ENCODE measurements around the gene PRSS3.
"Not testable (repeated sequence)": the region's sequence is repeated elsewhere in the genome, so short reads cannot be mapped to it uniquely, and the experiment has no call there.

Gene PRSS3

DNA sequence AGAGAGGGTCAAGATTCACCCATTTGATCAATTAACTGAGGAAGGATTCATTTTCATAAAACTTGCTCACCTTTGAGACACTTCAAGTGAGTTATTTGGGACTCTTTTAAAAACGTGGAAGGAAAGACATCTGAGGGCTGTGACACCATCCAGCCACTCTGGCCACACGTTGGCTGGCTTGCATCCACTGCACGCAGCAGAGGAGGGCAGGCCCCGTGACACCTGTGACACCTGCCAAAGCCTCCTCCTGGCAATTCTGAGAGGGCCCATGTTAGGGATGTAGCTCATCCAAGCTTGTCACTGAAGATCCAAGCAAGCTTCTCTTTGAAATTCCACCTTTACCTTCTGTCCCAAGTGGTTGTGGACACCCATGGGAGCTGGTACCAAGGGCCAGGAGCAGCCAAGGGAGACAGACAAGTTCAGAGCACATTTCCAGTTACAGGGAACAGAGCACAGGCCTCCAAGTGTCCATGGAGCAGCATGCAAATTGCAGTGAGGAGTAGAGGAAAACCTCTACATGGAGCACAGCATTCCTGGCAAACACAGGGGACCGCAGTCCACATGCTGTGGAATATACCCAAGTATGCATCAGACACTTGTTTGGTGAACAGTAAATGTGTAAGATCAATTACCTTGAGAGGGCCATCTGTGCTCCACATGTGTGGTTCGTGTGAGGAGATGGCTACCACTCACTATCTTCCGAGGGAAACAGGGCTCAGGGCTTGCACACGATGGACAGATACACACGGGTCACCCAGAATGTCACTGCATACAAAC is 4.8 kb downstream of the PRSS3 start:
- Mint-ChIP-seq H3K9me3 (ENCODE audit: low read depth) (no peaks in the 10 kb centered on the region), H3K4me3 (no peak overlapping the region), H3K27me3 (peaks cover 3% of the 10 kb centered on the region), H3K36me3 (no peaks in the 10 kb centered on the region), H3K4me1 (ENCODE audit: low read depth) (no peaks in the 10 kb centered on the region), H3K27ac (no peak overlapping the region)

- no peaks in the 10 kb centered on the region for H3K36me3 Mint-ChIP-seq
- no peaks in the 10 kb centered on the region for H3K4me1 Mint-ChIP-seq (ENCODE audit: low read depth)
- H3K27ac Mint-ChIP-seq, result no peak overlapping the region
- H3K4me3 Mint-ChIP-seq, result no peak overlapping the region
- H3K9me3 Mint-ChIP-seq (ENCODE audit: low read depth), result no peaks in the 10 kb centered on the region
- peaks cover 3% of the 10 kb centered on the region for H3K27me3 Mint-ChIP-seq
Measured at GRCh38 chr9:33800886-33801285, 5.5 kb downstream of the PRSS3 start.

DNA sequence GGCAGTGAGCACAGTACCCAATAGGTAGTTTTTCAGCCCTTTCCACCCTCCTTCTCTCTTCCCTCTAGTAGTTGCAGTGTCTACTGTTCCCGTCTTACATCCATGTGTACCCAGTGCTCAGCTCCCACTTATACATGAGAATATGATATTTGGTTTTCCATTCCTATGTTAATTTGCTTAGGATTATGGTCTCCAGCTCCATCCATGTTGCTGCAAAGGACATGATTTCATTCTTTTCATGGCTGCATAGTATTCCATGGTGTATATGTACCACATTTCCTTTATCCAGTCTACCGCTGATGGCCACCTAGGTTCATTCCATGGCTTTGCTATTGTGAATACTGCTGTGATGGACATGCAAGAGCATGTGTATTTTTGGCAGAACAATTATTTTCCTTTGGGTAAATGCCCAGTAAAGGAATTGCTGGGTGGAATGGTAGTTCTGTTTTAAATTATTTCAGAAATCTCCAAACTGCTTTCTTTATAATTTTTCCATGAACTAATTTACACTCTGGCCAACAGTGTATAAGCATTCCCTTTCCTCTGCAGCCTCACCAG is 6.7 kb downstream of the PRSS3 start:
- H3K4me1 Mint-ChIP-seq (ENCODE audit: low read depth); H3K27me3 Mint-ChIP-seq; H3K9me3 Mint-ChIP-seq (ENCODE audit: low read depth); H3K4me3 Mint-ChIP-seq; H3K36me3 Mint-ChIP-seq; H3K27ac Mint-ChIP-seq: not testable (repeated sequence)

- H3K4me3 Mint-ChIP-seq; H3K27me3 Mint-ChIP-seq; H3K9me3 Mint-ChIP-seq (ENCODE audit: low read depth); H3K4me1 Mint-ChIP-seq (ENCODE audit: low read depth); H3K36me3 Mint-ChIP-seq; H3K27ac Mint-ChIP-seq: not testable (repeated sequence)
Measured at GRCh38 chr9:33804196-33804595, 8.8 kb downstream of the PRSS3 start.

GRCh38 chr9:33807156-33807555 is 11.8 kb downstream of the PRSS3 start:
- H3K9me3 Mint-ChIP-seq (ENCODE audit: low read depth); H3K27ac Mint-ChIP-seq; H3K36me3 Mint-ChIP-seq; H3K27me3 Mint-ChIP-seq; H3K4me3 Mint-ChIP-seq; H3K4me1 Mint-ChIP-seq (ENCODE audit: low read depth): not testable (repeated sequence)

GRCh38 chr9:33808979-33809322 is 13.6 kb downstream of the PRSS3 start:
- H3K4me3 Mint-ChIP-seq; H3K4me1 Mint-ChIP-seq (ENCODE audit: low read depth); H3K9me3 Mint-ChIP-seq (ENCODE audit: low read depth): not testable (repeated sequence)

GRCh38 chr9:33809506-33809905 is 14.1 kb downstream of the PRSS3 start:
- Mint-ChIP-seq H3K27ac (no peak overlapping the region), H3K36me3 (no peaks in the 10 kb centered on the region)

More at GRCh38 chr9:33808979-33809322, 13.6 kb downstream of the PRSS3 start:
- H3K36me3 Mint-ChIP-seq, H3K27ac Mint-ChIP-seq, H3K27me3 Mint-ChIP-seq: not testable (repeated sequence)

GRCh38 chr9:33813712-33814641 is 18.6 kb downstream of the PRSS3 start:
- H3K9me3 Mint-ChIP-seq (ENCODE audit: low read depth), result no peaks in the 10 kb centered on the region
- no peaks in the 10 kb centered on the region for H3K27me3 Mint-ChIP-seq
- H3K36me3 Mint-ChIP-seq, result peaks cover 2% of the 10 kb centered on the region
- H3K27ac Mint-ChIP-seq, result peak overlapping the region; percentile 47
- H3K4me1 Mint-ChIP-seq (ENCODE audit: low read depth), result peaks cover 33% of the 10 kb centered on the region
- H3K4me3 Mint-ChIP-seq, result no peak overlapping the region

More at GRCh38 chr9:33809506-33809905, 14.1 kb downstream of the PRSS3 start:
- Mint-ChIP-seq H3K27me3 (no peaks in the 10 kb centered on the region), H3K9me3 (ENCODE audit: low read depth) (no peaks in the 10 kb centered on the region), H3K4me1 (ENCODE audit: low read depth) (peaks cover 8% of the 10 kb centered on the region), H3K4me3 (no peak overlapping the region)

DNA sequence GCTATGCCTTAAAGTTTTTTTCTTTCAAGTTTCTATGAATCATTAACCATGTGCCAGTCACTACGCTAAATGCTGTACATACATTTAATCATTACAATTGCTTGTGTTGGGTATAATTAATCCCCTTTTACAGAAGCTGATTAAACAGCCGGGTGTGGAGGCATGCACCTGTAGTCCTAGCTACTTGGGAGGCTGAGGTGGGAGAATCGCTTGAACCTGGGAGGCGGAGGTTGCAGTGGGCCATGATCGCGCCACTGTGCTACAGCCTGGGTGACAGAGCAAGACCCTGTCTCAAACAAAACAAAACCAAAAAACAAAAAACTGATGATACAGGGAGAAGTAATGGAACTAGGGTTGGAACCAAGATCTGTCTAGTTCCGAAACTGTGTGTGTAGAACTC is 20.4 kb downstream of the PRSS3 start:
- peaks cover 49% of the 10 kb centered on the region for H3K4me1 Mint-ChIP-seq (ENCODE audit: low read depth)
- H3K36me3 Mint-ChIP-seq, result peaks cover 2% of the 10 kb centered on the region
- H3K9me3 Mint-ChIP-seq (ENCODE audit: low read depth), result no peaks in the 10 kb centered on the region
- no peaks in the 10 kb centered on the region for H3K27me3 Mint-ChIP-seq
- H3K27ac Mint-ChIP-seq, result peak overlapping the region; percentile 94
- H3K4me3 Mint-ChIP-seq, result peak overlapping the region; percentile 84

DNA sequence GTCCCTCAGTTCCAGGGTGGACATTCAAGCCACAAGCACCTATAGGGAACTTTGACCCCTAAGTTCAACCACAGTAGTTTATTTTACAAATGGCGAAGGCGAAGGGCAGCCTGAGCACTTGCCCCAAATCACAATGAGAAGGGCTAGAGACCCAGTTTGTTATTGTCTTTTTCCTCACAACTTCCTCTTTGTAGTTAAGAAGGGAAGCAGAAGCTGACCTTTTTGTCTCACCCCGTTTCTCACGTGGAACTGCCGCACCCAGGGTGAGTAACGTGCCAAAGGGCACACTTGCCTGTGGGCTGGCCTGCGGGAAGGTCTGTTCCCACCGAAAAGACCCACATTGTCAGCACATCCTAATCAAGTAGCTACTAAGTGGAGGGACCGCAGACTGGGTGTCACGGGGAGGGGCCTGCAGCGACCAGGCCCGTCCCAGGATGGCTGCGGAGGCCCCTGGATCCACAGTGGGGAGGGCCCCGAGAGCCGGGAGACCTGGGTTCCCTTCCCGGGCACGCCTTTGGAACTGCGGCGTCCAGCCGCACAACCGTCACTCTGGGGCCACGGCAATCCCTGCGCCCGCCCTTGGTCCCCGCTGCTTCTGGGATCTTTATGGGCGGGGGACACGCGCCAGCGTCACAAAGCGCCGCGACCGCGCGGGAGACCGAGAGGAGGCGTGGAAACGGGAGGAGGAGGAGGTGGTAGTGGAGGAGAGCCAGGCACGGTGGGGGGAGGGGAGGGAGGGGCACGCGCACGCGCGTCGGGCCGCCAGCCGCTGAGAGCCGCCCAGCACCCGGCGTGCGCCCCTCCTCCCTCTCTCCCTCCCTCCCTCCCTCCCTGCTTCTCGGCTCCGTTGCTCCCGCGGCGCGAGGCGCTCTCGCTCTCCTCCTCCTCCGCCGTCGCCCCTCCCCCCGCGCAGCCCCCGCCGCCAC is 21.2 kb downstream of the PRSS3 start, which contains the start of gene UBE2R2:
Gene UBE2R2, plus strand, starts transcription at position 834 of the 926 bp plus-strand sequence. CDS start 598 bp downstream, outside the sequence.
- peaks cover 56% of the 10 kb centered on the region for H3K4me1 Mint-ChIP-seq (ENCODE audit: low read depth)
- H3K4me3 Mint-ChIP-seq, result peak within 1 kb of the TSS; percentile 97

DNA sequence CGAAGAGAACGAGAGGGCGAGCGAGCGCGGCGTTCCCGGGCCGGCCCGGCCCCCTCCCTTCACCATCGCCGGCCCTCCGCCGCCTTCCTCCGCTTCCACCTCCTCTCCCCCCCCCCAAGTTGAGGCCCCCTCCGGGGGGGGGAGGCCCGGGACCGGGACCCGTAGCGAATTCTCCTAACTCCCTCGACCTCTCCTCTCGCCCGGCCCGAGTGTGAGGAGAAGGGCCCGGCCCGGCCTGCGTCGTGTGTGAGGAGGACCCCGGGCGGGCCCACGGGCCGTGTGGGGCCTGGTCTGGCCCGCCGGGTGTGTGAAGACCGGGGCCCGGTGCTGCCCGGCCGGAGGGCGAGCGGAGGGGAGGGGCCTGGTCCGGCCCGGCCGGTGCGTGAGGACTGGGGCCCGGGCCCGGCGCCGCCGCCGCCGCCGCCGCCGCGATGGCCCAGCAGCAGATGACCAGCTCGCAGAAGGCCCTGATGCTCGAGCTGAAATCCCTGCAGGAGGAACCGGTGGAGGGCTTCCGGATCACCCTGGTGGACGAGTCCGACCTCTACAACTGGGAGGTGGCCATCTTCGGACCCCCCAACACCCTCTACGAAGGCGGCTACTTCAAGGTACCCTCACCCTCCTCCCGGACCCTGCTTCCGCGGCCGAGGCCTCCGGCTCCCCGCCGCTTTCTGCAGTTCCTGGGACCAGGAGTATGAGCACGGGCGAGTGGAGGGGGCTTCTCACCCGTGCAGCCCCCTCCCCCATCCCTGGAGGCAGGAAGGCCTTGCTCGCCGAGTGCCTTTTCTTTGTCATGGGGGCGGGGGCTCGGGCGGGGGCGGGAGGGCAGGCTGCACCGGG is 22.2 kb downstream of the PRSS3 start:
- H3K27ac Mint-ChIP-seq, result no peak overlapping the region
- peaks cover 56% of the 10 kb centered on the region for H3K4me1 Mint-ChIP-seq (ENCODE audit: low read depth)
- no peaks in the 10 kb centered on the region for H3K9me3 Mint-ChIP-seq (ENCODE audit: low read depth)
- no peaks in the 10 kb centered on the region for H3K27me3 Mint-ChIP-seq
- H3K4me3 Mint-ChIP-seq, result peak overlapping the region; percentile 97
- peaks cover 2% of the 10 kb centered on the region for H3K36me3 Mint-ChIP-seq

More for the DNA sequence above, 21.2 kb downstream of the PRSS3 start, which contains the start of gene UBE2R2:
- Mint-ChIP-seq H3K27ac (peak within 1 kb of the TSS; percentile 94), H3K36me3 (peaks cover 2% of the 10 kb centered on the region), H3K27me3 (no peaks in the 10 kb centered on the region), H3K9me3 (ENCODE audit: low read depth) (no peaks in the 10 kb centered on the region)

DNA sequence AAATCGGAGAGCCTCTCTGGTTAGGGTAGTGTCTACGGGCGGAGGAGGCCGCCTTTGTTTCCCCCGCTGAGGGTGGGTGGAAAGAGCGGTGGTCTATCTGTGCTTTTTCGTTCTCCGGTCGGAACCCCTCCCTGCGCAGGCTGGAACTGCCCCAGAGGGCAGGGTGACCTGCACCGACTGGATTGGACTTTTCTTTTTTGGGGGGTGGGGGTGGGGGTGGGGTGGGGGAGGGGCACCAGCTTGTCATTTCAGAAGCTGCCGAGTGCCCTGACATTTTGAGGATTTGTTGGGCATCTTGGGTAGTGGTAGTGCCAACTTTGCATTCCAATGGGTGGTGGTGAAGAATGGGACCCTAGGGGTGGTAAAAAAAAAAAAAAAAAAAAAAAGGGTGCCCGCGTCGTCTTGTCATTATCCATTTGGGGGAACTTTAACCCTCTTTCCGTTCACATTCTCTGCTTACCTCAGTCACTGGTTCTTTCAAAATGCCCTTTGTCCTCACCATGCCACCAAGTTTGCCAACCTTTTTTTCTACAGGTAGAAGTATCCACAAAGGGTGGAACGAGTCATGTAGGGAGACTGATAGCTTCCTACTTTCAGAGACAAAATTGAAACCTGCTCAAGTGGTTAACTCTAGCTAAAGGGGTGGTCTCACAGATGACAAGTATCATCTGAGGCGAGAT is 22.9 kb downstream of the PRSS3 start:
- peak overlapping the region; percentile 97 for H3K4me3 Mint-ChIP-seq
- H3K36me3 Mint-ChIP-seq, result peaks cover 2% of the 10 kb centered on the region
- peak overlapping the region; percentile 97 for H3K27ac Mint-ChIP-seq
- no peaks in the 10 kb centered on the region for H3K9me3 Mint-ChIP-seq (ENCODE audit: low read depth)
- peaks cover 56% of the 10 kb centered on the region for H3K4me1 Mint-ChIP-seq (ENCODE audit: low read depth)
- H3K27me3 Mint-ChIP-seq, result no peaks in the 10 kb centered on the region

DNA sequence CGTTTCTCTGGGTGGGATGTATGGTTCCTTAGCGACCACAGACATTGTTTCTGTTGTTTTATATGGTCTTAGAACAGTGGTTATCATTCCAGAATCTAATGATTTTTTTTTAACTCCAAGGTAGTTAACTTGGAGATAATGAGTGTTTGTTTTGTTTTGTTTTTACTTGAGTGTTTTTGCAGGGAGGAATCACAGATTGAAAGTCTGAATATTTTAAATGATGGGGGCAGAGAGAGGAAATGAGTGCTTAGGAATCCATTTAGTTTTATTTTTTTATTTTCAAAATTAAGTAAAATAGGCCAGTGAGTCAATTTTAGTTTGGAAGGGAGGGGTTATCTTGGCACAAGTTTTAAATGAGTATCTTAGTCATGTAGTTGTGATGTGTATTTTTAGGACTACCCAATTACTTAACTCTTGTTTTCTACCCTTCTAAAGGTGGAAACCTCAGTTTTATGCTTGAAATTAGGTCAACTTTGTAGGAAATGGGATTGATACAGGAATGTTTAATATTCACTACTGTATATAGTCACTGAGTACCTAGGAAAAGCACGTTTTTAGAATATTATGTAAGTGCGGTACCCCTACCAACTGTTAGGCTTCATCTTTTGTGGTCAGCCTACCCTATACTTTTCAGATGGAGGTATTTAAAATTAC is 23.6 kb downstream of the PRSS3 start:
- Mint-ChIP-seq H3K27me3 (no peaks in the 10 kb centered on the region), H3K4me3 (peak overlapping the region; percentile 97), H3K36me3 (peaks cover 2% of the 10 kb centered on the region), H3K9me3 (ENCODE audit: low read depth) (no peaks in the 10 kb centered on the region), H3K4me1 (ENCODE audit: low read depth) (peaks cover 56% of the 10 kb centered on the region), H3K27ac (peak overlapping the region; percentile 97)

Data from activated naive CD8-positive, alpha-beta T cell (primary cell).